Kidney tubule cell (primary cell): ENCODE data around the gene HLA-DRA.
"Not testable (repeated sequence)": the region's sequence is repeated elsewhere in the genome, so short reads cannot be mapped to it uniquely, and the experiment has no call there.

Source experiments
- DNase-seq: peaks from one replicate; pipeline ENCODE4 v3.0.0-alpha.2; 2018; ENCODE audit warnings: low spot score

Gene HLA-DRA

GRCh38 chr6:32431142-32431541 is 8.5 kb upstream of the HLA-DRA start:
- no peak for DNase-seq

DNA sequence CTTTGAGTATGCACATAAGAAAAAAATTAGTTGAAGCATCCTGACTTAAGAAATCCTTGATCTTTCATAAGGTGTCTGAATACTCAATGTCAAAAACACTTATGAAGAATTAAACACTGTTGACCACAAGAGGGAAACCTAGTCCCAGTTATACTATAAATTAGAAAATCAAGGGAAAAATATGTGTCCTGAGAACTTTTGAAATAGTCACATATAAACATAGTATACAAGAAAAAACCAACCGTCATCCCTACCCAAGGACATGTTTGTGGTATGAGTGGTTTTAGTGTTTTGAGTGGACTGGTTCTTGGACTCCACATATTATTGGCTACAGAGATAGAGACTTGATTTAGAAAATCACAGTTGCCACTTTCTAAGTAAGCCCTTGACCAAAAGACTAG is 7.6 kb upstream of the HLA-DRA start:
- DNase-seq = peak; percentile 47

DNA sequence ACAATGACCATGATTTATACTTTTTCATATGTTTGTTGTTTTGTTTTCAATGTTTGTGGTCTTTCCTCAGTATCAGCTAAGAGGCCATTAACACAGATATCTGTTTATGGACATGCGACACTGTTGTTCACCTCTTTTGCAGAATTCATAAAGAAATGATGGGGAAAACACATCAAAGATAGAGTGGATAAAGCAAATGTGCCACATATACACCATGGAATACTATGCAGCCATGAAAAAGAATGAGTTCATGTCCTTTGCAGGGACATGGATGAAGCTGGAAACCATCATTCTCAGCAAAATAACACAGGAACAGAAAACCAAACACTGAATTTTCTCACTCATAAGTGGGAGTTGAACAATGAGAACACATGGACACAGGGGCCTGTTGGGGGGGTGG is 5.7 kb upstream of the HLA-DRA start:
- DNase-seq = not testable (repeated sequence)

DNA sequence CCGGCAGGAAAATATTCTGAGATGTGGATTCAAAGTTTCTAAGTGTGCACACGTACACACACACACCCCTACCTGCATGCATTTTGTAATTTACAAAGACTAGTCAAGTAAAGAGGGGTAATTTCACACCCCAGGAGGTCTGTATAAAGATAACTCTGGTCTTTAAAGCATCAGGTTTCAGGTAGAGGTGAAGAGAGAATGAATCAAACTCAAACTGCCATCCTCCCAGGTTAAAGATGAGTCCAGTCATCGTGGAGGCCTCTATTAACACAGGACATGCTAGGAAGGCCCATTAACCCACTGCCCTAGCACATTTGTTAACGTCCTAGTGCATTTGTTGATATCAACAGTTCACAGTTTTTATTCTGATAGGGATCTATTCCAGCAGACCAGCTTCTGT is 3.5 kb upstream of the HLA-DRA start:
- no peak for DNase-seq

- DNase-seq = no peak
These were observed 2.5 kb upstream of the HLA-DRA start for GRCh38 chr6:32436995-32437836.

DNA sequence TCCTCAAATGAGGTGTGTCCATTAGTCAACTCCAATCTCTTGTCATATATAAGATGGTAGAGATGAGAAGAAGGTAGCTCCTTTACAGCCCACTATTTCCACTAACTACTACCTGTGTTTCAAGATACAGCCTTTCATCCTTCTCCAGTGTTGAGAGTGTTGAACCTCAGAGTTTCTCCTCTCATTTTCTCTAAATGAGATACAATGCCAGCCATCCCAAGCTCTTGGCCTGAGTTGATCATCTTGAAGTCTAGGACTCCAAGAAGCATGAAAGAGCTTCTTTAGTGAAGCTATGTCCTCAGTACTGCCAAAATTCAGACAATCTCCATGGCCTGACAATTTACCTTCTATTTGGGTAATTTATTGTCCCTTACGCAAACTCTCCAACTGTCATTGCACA is 548 bp upstream of the HLA-DRA start:
- DNase-seq = no peak

GRCh38 chr6:32442243-32442667 is 2.6 kb downstream of the HLA-DRA start:
- DNase-seq = no peak

DNA sequence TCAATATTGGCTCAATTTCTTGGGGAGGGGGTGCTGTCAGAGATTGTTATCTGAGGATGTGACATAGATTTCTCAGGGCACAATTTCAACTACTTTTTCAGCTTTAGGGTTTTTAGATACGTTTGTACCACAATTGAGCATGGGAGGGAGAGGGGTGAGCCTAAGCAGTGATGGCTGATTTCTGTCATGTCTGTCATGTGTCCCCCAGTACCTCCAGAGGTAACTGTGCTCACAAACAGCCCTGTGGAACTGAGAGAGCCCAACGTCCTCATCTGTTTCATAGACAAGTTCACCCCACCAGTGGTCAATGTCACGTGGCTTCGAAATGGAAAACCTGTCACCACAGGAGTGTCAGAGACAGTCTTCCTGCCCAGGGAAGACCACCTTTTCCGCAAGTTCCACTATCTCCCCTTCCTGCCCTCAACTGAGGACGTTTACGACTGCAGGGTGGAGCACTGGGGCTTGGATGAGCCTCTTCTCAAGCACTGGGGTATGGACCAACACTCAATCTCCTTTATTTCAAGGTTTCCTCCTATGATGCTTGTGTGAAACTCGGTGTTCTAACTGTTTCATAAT is 3.4 kb downstream of the HLA-DRA start:
- DNase-seq = no peak

GRCh38 chr6:32444433-32444832 is 4.7 kb downstream of the HLA-DRA start:
- DNase-seq = no peak

GRCh38 chr6:32445321-32445854 is 5.7 kb downstream of the HLA-DRA start:
- no peak for DNase-seq

DNA sequence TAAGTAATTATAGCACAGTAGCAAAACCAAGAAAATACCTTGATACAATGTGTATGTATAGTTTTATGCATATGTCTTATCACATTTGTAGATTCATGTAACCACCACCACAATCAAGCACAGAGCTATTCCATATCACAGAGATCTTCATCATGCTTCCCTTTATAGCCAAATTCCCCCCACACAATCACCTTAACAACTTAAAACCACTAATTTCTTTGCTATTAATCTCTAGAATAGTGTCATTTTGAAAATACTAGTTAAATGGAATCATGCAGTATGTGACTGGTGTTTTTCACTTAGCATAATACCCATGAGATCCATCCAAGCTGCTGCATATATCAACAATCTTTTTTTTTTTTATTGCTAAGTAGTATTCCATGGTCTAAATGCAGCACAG is 8.2 kb downstream of the HLA-DRA start:
- DNase-seq = no peak

DNA sequence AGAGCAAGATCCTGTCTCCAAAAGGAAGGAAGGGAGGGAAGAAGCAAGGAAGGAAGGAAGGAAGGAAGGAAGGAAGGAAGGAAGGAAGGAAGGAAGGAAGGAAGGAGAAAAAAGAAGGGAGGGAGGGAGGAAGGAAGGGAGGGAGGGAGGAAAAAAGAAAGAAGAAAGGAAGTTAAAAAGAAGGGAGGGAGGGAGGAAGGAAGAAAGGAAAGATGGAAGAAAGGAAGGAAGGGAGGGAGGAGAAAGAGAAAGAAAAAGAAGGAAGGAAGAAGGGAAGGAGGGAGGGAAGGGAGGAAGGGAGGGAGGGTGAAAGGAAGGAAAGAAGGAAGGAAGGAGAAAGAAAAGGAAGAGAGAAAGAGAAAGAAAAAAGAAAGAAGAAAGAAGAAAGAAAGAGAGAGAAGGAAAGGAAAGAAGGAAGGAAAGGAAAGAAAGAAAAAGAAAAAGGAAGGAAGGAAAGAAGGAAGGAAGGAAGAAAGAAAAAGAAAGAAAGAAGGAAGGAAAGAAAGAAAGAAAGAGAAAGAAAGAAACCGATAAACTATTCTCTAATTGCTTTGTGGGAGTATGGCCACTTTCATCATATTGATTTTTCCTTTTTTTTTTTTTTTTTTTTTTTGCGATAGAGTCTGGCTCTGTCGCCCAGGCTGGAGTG is 9.5 kb downstream of the HLA-DRA start:
- DNase-seq = no peak

DNA sequence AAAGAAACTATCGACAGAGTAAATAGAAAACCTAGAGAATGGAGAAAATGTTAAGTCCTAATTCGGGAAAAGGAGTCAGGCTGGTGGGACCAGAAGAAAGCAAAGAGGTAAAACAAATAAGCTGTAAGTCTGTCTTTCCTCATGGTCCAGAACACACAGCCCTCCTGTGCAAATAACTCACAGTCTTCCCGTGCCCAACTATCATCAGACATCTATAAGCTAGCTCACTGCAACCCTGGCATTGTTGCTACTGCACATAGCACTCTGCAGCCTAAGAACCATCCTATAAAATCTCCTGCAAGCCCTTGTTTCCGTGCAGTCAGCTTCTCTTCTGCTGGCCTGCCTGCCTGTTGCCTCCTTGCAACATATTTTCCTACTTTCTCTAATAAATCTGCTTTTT is 17.4 kb downstream of the HLA-DRA start:
- no peak for DNase-seq

- DNase-seq = no peak
These were observed 20.2 kb downstream of the HLA-DRA start for GRCh38 chr6:32459781-32460424.

DNA sequence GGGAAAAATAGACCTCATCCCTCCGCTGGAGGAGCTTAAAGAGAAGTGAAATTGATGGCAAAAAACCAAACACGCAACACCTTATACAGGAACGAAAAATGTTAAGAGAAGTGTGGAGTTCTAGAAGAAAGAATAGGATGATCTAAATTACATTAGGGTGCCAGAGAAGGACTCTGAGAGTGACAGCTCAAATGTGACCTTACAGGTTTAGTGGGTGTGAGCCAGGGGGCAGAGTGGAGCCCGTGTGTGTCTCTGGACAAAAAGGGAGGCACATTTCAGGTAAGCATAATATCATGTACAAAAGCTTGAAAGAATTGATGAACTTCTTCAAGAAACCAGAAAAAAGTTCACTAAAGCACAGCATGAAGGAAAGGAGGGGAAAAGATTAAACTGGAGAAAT is 20.8 kb downstream of the HLA-DRA start:
- no peak for DNase-seq

- DNase-seq = no peak
These were observed 21.8 kb downstream of the HLA-DRA start for GRCh38 chr6:32461493-32461892.

- DNase-seq = peak; percentile 37
These were observed 22.9 kb downstream of the HLA-DRA start for GRCh38 chr6:32462609-32463008.

DNA sequence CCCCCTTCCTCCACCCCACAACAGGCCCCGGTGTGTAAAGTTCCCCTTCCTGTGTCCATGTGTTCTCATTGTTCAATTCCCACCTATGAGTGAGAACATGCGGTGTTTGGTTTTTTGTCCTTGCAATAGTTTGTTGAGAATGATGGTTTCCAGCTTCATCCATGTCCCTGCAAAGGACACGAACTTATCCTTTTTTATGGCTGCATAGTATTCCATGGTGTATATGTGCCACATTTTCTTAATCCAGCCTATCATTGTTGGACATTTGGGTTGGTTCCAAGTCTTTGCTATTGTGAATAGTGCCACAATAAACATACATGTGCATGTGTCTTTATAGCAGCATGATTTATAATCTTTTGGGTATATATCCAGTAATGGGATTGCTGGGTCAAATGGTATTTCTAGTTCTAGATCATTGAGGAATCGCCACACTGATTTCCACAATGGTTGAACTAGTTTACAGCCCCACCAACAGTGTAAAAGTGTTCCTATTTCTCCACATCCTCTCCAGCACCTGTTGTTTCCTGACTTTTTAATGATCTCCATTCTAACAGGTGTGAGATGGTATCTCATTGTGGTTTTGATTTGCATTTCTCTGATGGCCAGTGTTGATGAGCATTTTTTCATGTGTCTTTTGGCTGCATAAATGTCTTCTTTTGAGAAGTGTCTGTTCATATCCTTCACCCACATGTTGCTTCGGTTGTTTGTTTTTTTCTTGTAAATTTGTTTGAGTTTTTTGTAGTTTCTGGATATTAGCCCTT is 28.2 kb downstream of the HLA-DRA start:
- not testable (repeated sequence) for DNase-seq

DNA sequence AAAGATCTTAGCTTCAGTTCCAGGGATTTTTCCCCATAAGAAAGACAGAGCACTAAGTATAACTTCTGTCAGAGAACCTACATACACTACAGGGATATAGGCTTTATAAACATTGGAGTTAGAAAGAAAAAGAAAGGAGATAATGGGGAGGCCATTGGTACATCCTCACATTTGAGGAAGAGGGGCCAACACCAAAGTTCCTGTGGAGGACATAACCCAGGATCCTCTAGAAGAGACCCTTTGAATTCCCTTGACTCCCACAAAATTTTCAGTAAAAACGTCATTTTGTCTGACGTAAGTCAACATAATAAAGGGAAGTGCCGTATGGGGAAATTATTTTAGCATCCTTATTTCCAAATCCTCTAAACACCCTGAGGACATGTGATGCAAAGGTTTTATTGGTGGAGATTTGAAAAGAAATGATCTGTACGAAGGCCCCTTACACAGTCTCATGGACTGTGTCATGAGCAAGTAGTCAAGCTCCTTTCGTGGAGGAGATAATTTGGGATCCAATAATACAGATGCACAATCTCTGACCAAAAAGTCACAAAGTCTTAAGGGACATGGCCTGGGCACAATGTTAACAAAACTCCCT is 33.2 kb downstream of the HLA-DRA start:
- peak; percentile 0 for DNase-seq

GRCh38 chr6:32473376-32474348 is 34.0 kb downstream of the HLA-DRA start:
- peak; percentile 2 for DNase-seq
